Nephron progenitor cell (in vitro differentiated cells): ENCODE results near the gene CASD1.

Source experiments
- DNase-seq: peaks from one replicate; pipeline ENCODE4 v3.0.0; 2021
- H3K27ac Mint-ChIP-seq: 2 replicates; pipeline ENCODE4 v1.8.0; 2021; ENCODE audit warnings: mild to moderate bottlenecking, moderate library complexity, mixed read lengths
- H3K27me3 Mint-ChIP-seq: 2 replicates; pipeline ENCODE4 v1.8.0; 2021; ENCODE audit warnings: mild to moderate bottlenecking, low read depth, mixed read lengths; ENCODE audit not compliant: poor library complexity
- H3K36me3 Mint-ChIP-seq: 2 replicates; pipeline ENCODE4 v1.8.0; 2021; ENCODE audit warnings: low read depth, mixed read lengths
- H3K4me1 Mint-ChIP-seq: 2 replicates; pipeline ENCODE4 v1.8.0; 2021; ENCODE audit warnings: mixed read lengths
- H3K4me3 Mint-ChIP-seq: 2 replicates; pipeline ENCODE4 v1.8.0; 2021; ENCODE audit warnings: mild to moderate bottlenecking, moderate library complexity, mixed read lengths
- H3K9me3 Mint-ChIP-seq: 2 replicates; pipeline ENCODE4 v1.8.0; 2021; ENCODE audit warnings: mild to moderate bottlenecking, moderate library complexity, mixed read lengths
- TF ChIP-seq, protein P1 (sequence below): fragments of 200-600 bp; sonication (generic); IDR thresholded peaks from 2 replicates; pipeline ENCODE4 v1.5.0; 2021; ENCODE audit warnings: antibody characterized with exemption

The CASD1 gene

DNA sequence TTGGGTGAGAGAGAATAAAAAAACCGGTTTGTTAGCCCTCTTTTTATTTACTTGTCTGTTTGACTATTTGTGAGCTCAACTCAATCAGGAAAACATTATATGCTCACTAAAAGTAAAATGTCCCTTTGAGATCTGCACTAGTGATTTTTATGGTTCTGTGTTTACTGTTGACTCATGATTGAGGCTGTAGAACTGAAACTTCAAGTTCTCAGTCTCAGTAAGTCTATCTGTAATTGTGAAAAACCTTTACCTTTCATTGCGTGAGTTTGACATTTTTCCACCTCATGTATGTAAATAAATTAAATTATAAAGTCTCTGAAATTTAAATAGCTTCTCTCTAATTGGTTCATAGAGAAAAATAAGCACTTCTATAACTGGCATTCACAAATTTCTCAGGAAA lies 17.0 kb upstream of the CASD1 start:
- TF ChIP-seq, protein P1, sequence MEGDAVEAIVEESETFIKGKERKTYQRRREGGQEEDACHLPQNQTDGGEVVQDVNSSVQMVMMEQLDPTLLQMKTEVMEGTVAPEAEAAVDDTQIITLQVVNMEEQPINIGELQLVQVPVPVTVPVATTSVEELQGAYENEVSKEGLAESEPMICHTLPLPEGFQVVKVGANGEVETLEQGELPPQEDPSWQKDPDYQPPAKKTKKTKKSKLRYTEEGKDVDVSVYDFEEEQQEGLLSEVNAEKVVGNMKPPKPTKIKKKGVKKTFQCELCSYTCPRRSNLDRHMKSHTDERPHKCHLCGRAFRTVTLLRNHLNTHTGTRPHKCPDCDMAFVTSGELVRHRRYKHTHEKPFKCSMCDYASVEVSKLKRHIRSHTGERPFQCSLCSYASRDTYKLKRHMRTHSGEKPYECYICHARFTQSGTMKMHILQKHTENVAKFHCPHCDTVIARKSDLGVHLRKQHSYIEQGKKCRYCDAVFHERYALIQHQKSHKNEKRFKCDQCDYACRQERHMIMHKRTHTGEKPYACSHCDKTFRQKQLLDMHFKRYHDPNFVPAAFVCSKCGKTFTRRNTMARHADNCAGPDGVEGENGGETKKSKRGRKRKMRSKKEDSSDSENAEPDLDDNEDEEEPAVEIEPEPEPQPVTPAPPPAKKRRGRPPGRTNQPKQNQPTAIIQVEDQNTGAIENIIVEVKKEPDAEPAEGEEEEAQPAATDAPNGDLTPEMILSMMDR, result no peak
- no peaks in the 10 kb centered on the region for H3K27me3 Mint-ChIP-seq
- peaks cover 9% of the 10 kb centered on the region for H3K36me3 Mint-ChIP-seq
- H3K9me3 Mint-ChIP-seq, result peaks cover 13% of the 10 kb centered on the region
- no peak for DNase-seq
- H3K4me1 Mint-ChIP-seq, result no peaks in the 10 kb centered on the region
- no peak overlapping the region for H3K27ac Mint-ChIP-seq
- H3K4me3 Mint-ChIP-seq, result no peak overlapping the region

DNA sequence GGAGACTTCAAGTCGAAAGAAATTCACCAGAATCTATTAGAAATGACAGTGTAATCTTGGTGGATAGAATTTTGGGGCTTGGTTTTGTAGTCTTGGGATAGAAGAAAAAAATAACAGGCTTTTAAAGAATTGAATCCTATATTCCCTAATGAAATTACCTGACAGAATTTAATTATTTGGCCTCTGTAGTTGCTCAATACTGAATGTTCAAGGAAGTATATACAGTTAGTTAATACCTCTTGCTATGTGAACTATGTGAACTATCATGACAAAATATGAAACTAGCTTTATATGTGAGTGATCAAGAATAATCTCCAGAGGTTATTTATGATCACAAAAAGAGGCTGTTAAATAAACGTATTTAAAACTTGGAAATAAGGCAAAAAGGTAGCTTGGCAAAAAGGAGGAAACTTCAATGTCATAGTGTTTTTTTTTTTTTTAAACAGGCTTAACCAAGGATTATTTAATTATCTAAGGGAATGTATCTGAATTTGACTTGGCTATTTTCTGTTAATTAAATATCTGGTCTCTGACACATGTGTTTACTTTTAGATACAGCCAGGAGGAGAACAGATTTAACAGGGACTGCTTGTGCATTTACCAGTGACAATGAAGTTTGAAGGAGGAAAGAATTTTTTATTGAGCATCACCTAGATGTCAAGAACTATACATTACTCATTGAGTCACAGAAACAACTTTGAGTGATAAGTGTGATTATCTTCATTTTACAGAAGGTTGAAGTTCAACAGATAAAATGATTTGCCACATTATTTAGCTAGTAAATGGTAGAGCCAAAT lies 11.5 kb upstream of the CASD1 start:
- H3K4me1 Mint-ChIP-seq, result no peaks in the 10 kb centered on the region
- no peak overlapping the region for H3K4me3 Mint-ChIP-seq
- peaks cover 18% of the 10 kb centered on the region for H3K9me3 Mint-ChIP-seq
- DNase-seq, result no peak
- no peak overlapping the region for H3K27ac Mint-ChIP-seq
- TF ChIP-seq, protein P1, result no peak
- peaks cover 9% of the 10 kb centered on the region for H3K36me3 Mint-ChIP-seq
- H3K27me3 Mint-ChIP-seq, result peaks cover 6% of the 10 kb centered on the region

DNA sequence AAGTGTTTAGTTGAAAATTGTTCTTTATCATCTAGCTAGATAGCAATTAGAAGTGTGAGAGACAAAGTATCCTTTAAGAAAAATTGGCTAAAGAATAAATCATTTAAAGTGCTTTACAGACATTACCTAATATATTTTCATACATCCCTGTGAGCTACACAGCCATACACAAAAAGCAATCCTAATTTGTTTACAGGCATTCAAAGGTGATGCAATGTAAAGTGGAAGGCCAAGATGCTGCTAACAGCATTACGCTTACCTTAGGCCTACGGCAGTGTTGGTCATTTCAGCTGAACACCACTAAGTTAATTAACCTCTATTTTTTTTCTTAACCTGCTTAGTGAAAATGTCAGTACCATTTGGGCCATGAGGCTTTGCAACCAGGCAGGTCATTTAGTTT lies 10.7 kb upstream of the CASD1 start:
- no peak overlapping the region for H3K27ac Mint-ChIP-seq
- H3K9me3 Mint-ChIP-seq, result peaks cover 18% of the 10 kb centered on the region
- H3K36me3 Mint-ChIP-seq, result peaks cover 9% of the 10 kb centered on the region
- no peak for DNase-seq
- TF ChIP-seq, protein P1, result no peak
- H3K4me1 Mint-ChIP-seq, result no peaks in the 10 kb centered on the region
- no peak overlapping the region for H3K4me3 Mint-ChIP-seq
- H3K27me3 Mint-ChIP-seq, result peaks cover 6% of the 10 kb centered on the region

DNA sequence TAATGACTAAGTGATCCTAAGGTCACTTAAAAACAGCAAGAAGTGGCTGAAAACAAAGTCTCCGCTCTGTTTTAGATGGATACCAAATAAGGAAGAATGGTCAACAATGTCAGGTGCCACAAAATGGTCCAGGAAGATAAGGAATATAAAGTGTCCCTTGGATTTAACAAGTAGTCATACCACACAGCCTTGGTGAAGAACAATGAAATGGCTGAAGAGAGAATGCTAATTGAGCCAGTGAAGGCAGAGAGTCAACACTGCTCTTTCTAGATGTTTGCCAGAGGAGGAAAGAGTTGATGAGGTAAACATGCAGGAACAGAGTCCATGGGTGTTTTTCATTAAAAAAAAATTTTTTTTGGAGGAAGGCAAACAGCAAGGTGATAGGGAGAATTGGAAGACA lies 2.1 kb upstream of the CASD1 start:
- H3K4me3 Mint-ChIP-seq, result no peak overlapping the region
- no peak for DNase-seq
- H3K27me3 Mint-ChIP-seq, result peaks cover 5% of the 10 kb centered on the region
- H3K4me1 Mint-ChIP-seq, result peaks cover 32% of the 10 kb centered on the region
- H3K27ac Mint-ChIP-seq, result no peak overlapping the region
- H3K9me3 Mint-ChIP-seq, result no peaks in the 10 kb centered on the region
- TF ChIP-seq, protein P1, result no peak
- H3K36me3 Mint-ChIP-seq, result no peaks in the 10 kb centered on the region

DNA sequence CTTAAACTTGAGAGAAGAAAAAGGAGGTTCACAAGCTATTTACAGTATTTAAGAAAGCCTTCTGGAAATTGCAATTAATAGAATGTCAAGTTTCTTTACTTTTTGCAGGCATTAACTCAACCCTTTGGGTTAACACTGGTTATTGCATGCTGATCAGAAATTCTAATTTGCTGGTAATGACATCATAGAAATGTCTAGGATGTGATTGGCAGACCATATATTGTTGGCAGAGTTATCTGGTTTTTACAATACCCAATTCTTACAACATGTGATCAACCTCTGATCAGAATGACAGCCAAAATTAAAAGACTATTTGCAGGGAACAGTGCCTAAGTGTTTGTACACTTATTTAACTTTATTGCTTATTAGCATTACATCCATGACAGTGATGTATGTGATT lies 1.6 kb upstream of the CASD1 start:
- H3K36me3 Mint-ChIP-seq, result no peaks in the 10 kb centered on the region
- no peak for DNase-seq
- no peaks in the 10 kb centered on the region for H3K9me3 Mint-ChIP-seq
- TF ChIP-seq, protein P1, result no peak
- peaks cover 37% of the 10 kb centered on the region for H3K4me1 Mint-ChIP-seq
- H3K4me3 Mint-ChIP-seq, result no peak overlapping the region
- peaks cover 5% of the 10 kb centered on the region for H3K27me3 Mint-ChIP-seq
- no peak overlapping the region for H3K27ac Mint-ChIP-seq
